Heart left ventricle (tissue), 13 donors: ENCODE data around the gene PPT2.

Experiments used
- CTCF ChIP-seq, 12 donors: fragments of 200-600 bp; sonication (generic) in 4 of 12; IDR thresholded peaks; one replicate each; pipeline versions ENCODE4 v1.5.0 to v1.8.0; 2018 to 2022; ENCODE audit warnings: antibody characterized with exemption in 12 of 12, mild to moderate bottlenecking in 5 of 12
- POLR2A ChIP-seq, 2 donors: fragments of 450-650 bp; IDR thresholded peaks; one replicate each; pipeline ENCODE4 v1.6.1; 2017; ENCODE audit warnings: antibody characterized with exemption in 2 of 2, mild to moderate bottlenecking in 2 of 2, moderate library complexity in 2 of 2
- donor health status: ischemic (EF 13 %, LVEDD 7.1; RV severe dilation, severe dysfunction).
- donor health status: DM: no; HTN: yes; CAD: no.
- donor health status: DM: no; HTN: no; CAD: no.
- donor health status: ischemic (EF 25% LVEDD 6.9; RV normal size, moderate dysfunction).
- donor health status: ischemic (EF 25% LVEDD 5.7; RV mildly dilated, moderate dysfunction).
- donor health status: ischemic (EF 35%, LVEDD 5.7; RV mildly dilated, moderate dysfunction).
- donor health status: nonischemic (EF 11% LVEDD 7.7; RV severe dilation, severe dysfunction).
- donor health status: DM: yes; HTN: yes; CAD: no.
- donor health status: PGD.
- donor health status: ischemic (EF 29% LVEDD 5.4; RV normal size, mild dysfunction).
- donor health status: nonischemic (EF 23%, LVEDD 6.1; RV moderate dilation, normal function).

DNA sequence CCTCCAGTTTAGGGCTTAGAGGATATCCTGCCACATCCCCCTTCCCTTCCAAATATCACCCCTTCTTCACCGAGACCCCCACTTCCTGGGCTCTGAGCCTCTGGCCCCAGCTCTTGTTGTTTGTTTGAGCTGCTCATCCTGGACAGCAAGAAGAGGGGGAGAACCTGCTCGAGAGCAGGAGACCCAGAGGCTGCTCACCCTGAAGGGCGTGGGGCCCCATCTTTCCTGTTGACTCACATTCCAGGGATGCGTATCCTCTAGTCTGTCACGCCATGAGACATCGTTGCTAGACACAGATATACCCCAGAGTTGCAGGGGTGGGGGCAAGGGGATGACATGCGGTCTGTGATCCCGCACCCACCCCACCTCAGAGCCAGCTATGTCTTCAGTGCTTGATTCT lies 39.1 kb upstream of the PPT2 start:
- TF ChIP-seq CTCF (IDR thresholded peaks at IDR 0.05): no peak
- no peak for TF ChIP-seq POLR2A (IDR thresholded peaks at IDR 0.05)
